Measurements from ENCODE around the gene CBFB.

DNA sequence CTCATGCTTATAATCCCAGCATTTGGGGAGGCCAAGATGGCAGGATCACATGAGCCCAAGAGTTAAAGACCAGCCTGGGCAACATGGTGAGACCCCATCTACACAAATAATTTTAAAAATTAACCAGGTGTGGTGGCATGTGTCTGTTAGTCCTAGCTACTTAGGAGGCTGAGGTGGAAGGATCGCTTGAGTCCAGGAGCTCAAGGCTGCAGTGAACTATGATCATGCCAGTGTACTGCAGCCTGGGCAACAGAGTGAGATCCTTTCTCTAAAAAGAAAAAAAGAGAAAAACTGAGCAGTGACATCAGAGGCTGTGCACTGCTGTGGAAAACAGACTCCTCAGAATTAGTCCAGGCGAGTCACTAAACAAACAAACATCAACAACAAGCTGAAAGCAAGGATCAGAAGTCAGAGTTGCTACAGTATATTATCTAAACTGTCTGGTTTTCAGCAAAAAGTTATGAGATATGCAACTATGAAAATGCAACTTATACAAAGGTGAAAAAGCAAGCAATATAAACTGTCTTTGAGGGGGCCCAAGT, 39.3 kb downstream of the CBFB start:
- TF ChIP-seq, protein P1, sequence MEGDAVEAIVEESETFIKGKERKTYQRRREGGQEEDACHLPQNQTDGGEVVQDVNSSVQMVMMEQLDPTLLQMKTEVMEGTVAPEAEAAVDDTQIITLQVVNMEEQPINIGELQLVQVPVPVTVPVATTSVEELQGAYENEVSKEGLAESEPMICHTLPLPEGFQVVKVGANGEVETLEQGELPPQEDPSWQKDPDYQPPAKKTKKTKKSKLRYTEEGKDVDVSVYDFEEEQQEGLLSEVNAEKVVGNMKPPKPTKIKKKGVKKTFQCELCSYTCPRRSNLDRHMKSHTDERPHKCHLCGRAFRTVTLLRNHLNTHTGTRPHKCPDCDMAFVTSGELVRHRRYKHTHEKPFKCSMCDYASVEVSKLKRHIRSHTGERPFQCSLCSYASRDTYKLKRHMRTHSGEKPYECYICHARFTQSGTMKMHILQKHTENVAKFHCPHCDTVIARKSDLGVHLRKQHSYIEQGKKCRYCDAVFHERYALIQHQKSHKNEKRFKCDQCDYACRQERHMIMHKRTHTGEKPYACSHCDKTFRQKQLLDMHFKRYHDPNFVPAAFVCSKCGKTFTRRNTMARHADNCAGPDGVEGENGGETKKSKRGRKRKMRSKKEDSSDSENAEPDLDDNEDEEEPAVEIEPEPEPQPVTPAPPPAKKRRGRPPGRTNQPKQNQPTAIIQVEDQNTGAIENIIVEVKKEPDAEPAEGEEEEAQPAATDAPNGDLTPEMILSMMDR (IDR thresholded peaks at IDR 0.05; ENCODE audit: low read length) = no peak
- TF ChIP-seq EZH2 (IDR thresholded peaks at IDR 0.05; ENCODE audit: borderline replicate concordance, low read length) = no peak

Measured in OCI-LY1 (cell line).